ENCODE measurements around the gene TTC3.

DNA sequence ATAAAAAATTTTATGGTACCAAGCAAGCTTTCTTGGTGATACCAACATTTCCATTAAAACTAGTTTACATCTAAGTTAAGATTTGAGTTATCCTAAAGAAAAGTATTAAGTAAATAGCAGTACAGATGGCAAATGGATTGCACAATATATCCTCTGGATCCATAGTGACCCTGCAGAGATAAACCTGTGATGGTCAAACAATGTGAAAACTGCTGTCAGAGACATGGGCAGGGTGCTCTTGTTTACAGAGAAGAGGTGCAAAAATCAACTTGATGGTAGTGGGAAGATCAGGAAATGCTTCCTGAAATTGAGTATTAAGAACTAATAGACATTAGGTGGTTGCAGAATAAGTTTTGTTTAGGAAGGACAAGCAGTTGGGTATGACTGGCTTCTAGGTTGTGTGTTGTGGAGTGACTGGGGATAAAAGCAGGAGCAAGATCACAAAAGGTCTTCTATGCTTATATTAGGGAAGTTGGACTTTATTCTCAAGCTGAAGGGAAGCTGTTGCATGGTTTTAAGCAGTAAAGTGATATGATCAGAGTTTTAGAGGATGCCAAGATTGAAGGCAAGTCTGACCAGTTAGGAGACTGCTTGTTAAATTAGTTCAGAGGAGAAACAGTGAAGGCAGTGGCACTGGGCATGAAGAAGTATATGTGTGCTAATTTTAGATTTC is 9.9 kb downstream of the TTC3 start:
- TF ChIP-seq GATA3 (IDR thresholded peaks at IDR 0.05; ENCODE audit: low read depth, low read length), result no peak
- no peak for TF ChIP-seq GATA2 (IDR thresholded peaks at IDR 0.05; ENCODE audit: low read depth, low read length)
